ENCODE data around the gene MFF.

Gene MFF, protein sequence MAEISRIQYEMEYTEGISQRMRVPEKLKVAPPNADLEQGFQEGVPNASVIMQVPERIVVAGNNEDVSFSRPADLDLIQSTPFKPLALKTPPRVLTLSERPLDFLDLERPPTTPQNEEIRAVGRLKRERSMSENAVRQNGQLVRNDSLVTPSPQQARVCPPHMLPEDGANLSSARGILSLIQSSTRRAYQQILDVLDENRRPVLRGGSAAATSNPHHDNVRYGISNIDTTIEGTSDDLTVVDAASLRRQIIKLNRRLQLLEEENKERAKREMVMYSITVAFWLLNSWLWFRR

DNA sequence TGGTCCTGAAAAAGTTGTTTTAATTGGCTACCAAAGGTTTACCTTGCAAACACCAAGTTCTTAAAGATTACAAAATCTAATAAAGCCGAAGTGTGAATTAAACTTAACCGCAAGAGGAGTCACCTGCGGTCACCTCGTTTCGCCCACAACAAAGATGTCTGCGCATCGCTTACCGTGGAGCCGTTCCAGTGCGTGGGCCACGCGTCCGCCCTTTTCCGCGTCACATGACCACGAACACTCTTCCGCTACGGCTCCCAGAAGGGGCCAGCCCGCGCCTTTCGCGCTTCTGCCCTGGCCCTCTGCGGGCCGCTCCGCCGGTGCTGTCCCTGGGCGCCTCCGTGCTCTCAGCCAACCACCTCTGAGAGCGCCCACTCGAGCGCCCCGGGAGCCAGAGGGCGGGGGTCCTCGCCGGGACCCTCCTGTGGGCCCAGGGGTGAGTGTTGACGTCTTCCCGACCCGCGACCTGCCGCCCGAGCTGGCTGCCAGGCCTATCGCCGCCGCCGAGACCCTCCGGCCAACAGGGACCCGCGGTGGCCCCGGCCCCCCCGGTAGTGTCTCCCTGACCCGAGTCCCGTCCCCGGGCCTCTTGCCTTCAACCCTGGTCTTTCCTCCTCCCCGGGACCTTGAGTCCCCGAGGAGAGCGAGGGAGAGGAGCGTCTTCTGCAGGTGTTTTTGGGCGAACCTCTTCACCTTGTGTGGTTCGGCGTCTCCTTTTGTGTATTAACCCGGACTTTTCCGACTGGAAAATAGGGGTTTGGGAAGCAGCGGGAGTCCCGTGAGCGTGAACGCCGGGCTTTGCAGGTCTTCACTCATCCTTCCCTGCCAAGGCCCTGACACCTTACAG is at the start of gene MFF:
Gene MFF, plus strand, starts transcription at position 257 of the 844 bp plus-strand sequence. CDS start 5,415 bp downstream, outside the sequence.
- DNase-seq (ENCODE audit: low read depth) = peak; percentile 91

DNA sequence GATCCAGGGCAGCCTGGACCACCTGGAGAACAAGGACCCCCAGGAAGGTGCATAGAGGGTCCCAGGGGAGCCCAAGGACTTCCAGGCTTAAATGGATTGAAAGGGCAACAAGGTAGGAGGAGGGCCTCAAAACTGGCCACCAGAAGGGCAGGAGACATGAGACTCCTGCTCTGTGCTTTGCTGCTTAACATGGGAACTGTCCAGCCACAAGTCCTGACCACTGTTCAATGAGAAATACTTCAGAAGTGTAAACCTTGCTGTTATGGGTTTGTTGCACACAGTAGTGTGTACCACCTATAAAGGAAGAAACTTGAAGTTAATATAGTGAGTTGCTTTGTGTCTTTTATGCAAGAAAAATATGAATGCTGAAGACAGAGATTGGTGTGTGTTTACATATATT is 44.2 kb upstream of the MFF start:
- no peak for DNase-seq (ENCODE audit: low read depth)

DNA sequence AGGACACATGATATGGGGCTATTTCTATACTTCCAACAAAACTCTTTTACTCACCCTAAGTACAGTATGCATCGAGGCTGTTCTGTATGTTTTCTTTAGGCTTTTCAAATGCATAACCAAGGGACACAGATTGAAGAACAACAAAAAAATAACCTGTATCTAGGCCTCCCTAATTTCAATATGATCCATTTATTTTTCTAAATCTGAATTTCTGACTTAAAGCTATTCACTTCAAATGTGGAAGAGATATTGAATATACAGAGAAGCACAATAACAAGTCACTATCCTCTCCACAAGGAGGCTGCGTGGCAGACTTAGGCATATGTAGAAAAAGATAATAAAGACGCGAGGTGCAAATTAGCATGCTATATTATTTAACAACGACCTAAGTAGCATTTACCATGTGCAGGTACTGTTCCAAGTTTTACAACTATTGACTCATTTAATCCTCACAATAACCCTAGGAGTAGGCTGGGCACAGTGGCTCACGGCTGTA is 39.3 kb upstream of the MFF start:
- no peak for DNase-seq (ENCODE audit: low read depth)

DNA sequence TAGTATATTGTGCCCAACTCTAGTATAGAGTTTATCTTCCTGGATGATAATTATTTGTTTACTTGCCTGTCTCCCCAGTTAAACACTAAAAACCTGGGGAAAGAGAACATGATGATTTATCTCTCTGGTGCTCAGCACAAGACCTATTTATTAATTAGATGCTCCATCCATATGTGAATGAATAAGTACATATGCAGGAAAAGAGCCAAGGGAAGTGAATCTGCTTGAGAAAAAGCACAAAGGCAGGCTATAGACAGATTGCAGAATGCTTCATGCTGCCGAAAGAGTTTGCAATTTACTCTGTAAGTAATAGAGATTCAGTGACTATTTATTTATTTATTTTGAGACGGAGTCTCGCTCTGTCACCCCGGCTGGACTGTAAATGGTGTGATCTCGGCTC is 37.3 kb upstream of the MFF start:
- no peak for DNase-seq (ENCODE audit: low read depth)

DNA sequence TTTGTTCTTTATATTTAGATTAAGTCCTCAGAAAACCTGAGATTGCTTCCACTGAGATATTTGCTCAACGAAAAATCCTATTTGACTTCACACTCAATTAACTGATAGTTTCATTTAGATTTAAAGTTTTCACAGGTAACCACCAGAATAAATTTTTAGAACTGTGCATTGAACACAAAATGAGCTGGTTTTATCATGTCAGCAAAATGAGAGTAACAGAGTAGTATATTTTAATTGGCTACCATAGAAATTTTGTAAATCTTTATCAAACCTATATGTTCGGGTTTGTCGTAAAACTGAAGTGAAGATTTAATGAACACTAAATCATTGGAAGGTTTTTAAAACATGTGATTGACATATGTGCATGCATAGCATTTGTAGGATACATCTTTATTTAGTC is 32.7 kb upstream of the MFF start:
- DNase-seq (ENCODE audit: low read depth) = no peak

DNA sequence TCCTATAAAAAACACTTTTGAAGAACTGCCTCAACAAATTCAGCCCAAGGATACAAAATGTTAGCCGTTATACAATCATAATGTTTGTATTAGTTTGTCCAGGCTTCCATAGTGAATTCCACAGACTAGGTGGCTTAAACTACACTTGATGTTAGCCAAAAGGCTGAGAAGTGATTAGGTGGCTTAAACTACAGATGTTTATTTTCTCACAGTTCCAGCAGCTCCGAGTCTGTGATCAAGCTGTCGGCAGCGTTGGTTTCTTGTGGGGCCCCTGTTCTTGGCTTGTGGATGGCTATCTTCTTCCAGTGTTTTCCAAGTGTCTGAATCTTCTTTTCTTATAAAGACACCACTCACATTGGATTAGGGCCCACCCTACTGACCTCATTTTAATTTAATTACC is 31.5 kb upstream of the MFF start:
- no peak for DNase-seq (ENCODE audit: low read depth)

DNA sequence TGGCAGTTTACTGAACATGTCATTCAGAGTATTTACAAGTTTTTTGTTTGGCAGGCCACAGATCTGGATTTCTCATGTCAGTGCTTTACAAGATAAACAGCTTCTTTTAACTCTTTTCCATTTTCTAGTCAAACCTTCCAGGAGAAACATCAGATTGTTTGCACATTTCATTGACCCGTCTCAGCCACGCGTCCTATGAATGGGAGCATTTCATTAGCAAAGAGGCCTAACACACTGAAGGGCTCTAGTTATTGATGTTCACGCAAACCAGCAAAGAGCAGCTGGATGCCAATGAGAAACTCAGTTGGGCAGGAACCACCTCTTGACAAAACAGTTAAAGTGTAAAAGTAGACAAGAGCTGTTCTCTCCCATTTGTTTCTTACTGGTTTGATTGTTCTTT is 29.2 kb upstream of the MFF start:
- DNase-seq (ENCODE audit: low read depth) = no peak

DNA sequence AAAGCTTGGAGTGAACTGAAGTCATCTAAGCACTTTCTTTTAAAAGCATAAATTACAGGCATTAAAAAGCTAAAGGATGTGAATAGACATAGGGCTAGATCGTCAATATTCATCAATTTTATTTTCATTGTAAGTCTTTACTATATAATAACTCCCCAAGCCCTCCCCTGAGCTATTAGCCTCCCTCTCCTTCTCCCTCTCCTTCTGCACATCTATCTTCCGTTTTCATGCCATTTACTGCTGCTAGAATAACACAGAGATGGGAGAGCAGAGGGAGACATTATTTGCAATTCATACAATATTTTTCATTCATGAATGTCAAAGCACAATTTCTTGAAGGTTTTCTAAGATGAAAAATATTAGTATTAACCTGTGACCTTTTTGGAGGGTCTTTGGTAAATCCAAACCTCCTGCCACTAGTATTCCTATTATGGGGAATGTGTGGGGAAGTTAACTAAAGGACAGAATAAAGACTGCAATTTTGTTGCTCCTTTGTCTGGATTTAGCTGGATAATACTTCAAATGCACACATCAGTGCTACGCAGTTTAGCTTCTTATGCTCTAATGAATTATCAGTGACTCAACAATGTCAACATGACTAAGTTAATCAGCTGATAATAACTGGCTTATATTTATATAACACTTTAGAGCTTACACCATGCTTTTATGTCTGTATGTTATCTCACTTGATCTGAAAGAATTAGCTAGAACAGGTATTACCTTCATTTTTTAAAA is 28.2 kb upstream of the MFF start:
- no peak for DNase-seq (ENCODE audit: low read depth)

DNA sequence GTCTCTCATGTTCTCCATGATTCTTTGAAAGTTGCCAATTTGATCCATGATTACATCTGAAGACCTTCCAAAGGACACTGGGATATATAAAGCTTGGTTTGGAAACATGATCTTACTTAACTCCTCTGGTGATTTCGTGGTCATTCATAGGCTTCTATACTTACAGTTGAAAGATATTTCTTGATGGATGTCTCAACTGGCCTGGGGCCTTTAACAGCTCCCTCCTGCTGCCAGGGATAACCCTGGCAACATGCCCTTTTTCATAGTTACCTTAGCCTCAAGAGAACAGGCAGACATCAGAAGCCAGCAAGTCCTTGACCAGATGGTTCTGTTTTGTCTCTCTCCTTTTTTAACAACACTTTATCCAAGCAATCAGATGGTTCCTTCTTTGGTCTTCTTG is 23.5 kb upstream of the MFF start:
- no peak for DNase-seq (ENCODE audit: low read depth)

DNA sequence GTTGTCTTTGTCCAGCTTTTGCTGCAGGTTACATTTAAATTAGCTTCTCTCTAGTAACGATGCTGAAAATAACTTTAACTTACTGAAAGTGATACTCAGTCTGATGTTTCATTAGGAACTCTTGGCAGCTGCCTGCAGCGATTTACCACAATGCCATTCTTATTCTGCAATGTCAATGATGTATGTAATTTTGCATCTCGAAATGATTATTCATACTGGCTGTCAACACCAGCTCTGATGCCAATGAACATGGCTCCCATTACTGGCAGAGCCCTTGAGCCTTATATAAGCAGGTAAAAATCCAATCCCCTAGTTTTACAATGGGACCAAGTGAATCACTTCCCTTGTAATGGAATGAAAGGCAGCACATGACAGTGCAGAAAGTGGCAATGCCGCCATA is 16.3 kb upstream of the MFF start:
- DNase-seq (ENCODE audit: low read depth) = no peak

DNA sequence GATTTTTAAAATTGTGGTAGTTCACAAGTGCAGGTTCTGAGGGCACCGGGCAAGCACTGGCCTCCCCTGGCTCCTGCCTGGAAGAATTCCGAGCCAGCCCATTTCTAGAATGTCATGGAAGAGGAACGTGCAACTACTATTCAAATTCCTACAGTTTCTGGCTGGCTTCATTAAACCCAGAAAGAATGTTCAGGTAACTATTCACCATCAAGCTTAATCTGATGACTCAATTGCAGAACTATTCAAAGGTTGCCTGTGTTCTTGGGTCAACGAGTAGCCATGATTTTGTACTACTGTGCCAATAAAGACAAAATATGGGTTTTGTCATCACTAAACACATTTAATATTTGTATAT is 14.3 kb upstream of the MFF start:
- no peak for DNase-seq (ENCODE audit: low read depth)

DNA sequence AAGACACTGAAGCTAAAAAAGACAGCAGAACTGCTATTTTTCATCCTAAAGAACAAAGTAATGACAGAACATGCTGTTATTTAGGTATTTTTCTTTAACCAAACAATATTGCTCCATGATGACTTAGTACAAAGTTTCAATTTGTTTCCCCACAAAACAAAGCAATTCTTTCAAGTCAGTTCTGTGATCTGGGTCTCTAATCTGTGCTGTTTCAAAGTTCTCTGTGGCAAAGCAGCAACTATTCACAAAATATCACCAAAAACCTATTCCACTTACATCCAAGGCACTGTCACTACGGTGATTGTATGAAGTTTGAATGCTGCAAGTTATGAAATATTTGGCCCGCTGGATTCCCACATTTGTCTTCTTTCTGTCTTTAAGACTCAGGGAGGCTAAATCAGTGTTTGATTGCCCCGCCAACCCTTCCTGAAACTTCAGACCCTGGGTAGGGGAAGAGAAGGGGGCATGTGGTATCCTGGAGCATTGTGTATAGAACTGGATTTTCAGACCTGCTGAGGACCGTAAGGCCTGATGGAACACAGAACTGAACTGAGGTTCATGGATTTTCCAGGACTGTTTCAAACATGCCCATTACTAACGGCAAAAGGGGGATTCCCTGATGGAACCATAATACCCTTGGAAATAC is 13.1 kb upstream of the MFF start:
- DNase-seq (ENCODE audit: low read depth) = no peak

DNA sequence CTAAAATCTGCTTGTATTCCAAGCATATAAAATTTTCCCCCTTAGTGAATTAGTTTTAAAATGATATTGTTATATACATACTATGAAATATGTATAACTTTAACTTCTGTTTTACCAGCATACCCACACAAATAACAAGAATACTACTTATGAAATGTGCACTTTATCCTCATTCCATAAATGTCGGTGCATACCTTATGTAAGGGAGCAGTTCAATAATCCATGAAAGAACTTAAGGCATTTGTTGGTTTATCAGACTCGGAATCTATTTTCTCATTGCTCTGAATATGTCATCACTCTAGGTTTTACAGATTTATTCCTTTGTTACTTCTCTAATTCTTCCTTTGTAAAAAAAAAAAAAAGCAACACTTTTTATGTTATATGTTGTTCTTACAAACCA is 12.5 kb upstream of the MFF start:
- DNase-seq (ENCODE audit: low read depth) = no peak

DNA sequence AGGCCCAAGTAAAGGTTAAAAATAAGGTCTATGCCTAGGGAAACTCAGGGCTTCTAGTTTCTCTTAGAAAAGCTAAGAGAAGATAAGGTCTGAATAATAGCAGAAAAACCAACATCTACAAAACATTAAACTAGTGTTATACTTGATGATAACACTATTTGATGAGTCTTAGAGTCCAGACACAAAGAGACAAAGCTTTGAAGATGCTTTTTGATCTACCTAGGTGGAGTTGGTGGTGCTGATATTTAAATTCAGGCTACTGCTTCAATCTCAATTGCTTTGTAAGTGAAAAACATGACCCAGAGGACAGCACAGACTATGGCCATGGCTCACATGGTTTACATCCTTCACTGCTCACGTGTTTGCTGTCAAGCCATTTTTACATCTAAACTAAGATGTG is 11.7 kb upstream of the MFF start:
- DNase-seq (ENCODE audit: low read depth) = no peak

DNA sequence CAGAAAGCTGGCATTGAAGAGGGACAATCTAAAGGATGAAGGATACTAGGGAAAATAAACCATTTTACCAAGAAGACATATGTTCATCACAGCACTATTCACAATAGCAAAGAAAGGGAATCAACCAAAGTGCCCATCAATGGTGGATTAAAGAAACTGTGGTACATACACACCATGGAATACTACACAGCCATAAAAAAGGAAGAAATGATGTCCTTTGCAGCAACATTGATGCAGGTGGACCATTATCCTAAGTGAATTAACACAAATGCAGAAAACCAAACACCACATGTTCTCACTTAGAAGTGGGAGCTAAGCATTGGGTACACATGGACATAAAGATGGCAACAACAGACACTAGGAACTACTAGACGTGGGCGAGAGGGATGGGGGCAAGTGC is 7.2 kb upstream of the MFF start:
- DNase-seq (ENCODE audit: low read depth) = no peak

DNA sequence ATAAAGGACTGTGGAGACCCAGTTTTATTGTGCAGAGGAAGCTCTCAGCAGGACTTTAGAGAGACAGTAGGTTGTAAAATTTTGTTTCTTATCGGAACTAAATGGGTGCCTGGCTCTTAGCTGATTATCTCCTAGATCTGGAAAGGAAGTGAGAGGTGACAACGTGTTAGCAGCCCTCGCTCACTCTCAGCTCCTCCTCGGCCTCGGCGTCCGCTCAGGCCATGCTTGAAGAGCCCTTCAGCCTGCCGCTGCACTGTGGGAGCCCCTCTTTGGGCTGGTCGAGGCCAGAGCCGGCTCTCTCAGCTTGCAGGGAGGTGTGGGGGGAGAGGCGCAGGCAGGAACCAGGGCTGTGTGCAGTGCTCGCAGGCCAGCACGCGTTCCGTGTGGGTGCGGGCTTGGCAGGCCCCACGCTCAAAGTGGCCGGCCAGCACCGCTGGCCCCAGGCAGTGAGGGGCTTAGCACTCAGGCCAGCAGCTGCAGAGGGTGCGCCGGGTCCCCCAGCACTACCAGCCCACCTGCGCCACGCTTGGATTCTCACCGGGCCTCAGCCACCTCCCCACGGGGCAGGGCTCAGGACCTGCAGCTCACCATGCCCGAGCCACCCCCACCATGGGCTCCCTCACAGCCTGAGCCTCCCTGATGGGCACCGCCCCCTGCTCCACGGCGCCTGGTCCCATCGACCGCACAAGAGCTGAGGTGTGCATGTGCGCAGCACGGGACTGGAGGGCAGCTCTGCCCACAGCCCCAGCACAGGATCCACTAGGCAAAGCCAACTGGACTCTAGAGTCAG is 4.6 kb upstream of the MFF start:
- DNase-seq (ENCODE audit: low read depth) = no peak

DNA sequence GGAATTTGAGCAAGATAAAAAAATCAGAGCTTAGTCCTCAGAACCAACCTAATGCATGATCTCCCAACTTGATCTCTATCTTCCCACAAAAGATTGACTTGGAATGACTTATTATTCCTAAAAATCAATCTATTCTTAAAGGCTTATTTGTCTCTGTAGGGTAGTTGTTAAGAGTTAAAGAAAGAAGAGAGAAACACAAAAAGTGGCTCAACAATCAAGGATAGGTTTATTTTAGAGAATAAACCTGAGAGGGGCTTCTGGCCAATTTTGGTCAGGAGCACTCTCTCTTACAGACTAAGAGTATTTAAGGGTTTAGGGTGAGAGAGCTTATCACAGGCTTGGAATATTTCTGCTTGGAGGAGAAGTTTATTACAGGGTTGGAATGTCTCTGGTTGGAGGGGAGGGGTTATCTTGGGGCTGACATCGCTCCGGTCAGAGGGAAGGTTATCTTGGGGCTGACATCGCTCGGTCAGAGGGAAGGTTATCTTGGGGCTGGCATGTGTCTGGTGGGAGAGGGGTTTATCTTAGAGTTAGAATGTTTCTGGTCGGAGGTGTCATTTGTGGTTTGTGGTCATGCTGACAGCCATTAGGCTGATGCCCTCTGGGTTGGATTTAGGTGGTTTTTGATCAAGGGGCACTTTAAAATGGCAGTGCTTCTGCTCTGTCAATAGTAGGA is 2.4 kb upstream of the MFF start:
- DNase-seq (ENCODE audit: low read depth) = no peak

DNA sequence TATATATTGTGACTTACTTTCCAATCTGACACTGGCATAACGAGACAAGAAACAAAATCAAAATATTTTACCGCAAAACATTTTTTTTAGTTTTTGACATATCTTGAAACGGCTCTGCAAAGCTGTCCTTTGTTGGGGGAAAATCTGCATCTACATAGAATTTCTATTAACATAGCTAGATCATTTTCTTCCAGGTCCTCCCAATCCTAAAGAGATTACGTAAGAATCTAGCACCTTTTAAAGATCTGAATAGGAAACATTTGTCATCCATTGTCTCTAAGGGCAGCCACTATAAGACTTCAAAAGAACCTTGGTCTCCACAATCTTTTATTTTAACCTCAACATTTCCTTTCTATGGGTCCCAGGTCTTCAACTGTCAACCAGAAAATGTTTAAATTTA is 1.2 kb upstream of the MFF start:
- DNase-seq (ENCODE audit: low read depth) = no peak

DNA sequence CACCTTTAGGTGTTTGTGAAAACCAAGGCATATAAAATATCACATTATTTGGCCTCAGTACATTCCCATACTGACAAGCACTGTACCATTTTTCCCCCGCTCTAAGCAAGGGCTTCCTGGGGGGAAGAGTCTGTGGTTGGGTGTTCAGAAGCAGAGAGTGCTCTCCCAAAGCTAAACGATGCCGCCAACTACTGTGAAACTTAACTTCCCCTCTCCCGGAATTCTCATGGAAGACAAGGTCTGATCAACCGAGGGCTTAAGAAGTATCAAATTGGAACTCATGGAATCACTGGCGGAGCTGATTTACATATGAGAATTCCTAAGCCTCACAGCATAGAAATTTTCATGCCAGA is 433 bp upstream of the MFF start:
- no peak for DNase-seq (ENCODE audit: low read depth)

DNA sequence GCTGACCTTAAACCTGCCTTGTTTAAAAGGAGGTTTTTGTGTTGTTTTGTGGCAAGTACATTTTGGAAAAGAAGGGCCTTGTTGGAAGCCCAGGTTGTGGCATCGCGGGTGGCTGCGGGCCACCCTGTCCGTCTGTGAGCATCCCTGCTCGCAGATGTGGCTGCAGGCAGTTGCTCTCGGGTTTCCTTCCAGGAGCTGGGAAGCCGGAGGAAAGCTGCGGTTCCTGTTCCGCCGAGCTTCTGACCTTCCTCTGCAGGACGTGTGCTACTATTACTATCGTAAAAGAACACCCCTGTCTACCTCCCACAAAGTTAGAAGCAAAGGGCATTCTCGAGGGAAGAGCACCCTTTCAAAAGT is 766 bp downstream of the MFF start:
- no peak for DNase-seq (ENCODE audit: low read depth)

DNA sequence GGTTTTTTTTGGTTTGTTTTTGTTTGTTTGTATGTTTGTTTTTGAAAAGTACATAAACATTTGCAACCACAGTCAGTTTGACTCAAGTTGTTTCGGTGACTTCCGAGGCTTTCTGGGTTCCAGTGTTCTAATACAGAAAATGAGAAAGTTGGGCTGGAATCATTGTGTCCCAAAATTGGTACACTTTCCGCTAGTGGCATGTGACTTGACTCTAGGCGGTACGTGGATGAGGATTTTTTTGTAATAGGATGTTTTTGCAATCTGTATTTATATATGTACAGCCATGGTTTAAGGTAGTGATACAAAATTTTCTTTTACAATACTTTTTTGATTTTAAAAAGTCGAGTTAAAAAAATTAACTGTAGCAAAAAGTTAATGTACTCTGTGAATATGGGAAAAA is 1.7 kb downstream of the MFF start:
- DNase-seq (ENCODE audit: low read depth) = no peak
